Hepatocyte (in vitro differentiated cells): ENCODE results near the gene RNF148. TPM values are rescaled to one million over a fixed set of nuclear protein-coding genes. Genes with fewer than 3 reads are reported as not detected.

Experiments
- DNase-seq: peaks from one replicate; pipeline ENCODE4 v3.0.0-alpha.2; 2016; ENCODE audit warnings: low spot score
- H2AFZ ChIP-seq: fragments of 200-600 bp; sonication (generic); 2 replicates; pipeline ENCODE4 v1.6.0; 2016; ENCODE audit warnings: antibody characterized with exemption, mild to moderate bottlenecking
- H3K27ac ChIP-seq: fragments of 200-600 bp; sonication (generic); 2 replicates; pipeline ENCODE4 v1.5.1; 2016; ENCODE audit warnings: mild to moderate bottlenecking
- H3K27me3 ChIP-seq: fragments of 200-600 bp; sonication (generic); 2 replicates; pipeline ENCODE4 v1.6.1; 2016
- H3K36me3 ChIP-seq: fragments of 200-600 bp; sonication (generic); replicated peaks from 2 replicates; pipeline ENCODE4 v1.5.1; 2016; ENCODE audit warnings: low read depth; ENCODE audit not compliant: insufficient read depth
- H3K4me1 ChIP-seq: fragments of 200-600 bp; sonication (generic); 2 replicates; pipeline ENCODE4 v1.5.1; 2016; ENCODE audit warnings: mild to moderate bottlenecking, moderate library complexity; ENCODE audit not compliant: insufficient read depth
- H3K4me2 ChIP-seq: fragments of 200-600 bp; sonication (generic); 2 replicates; pipeline ENCODE4 v1.6.0; 2016
- H3K4me3 ChIP-seq: fragments of 200-600 bp; sonication (generic); 2 replicates; pipeline ENCODE4 v1.5.1; 2016; ENCODE audit warnings: mild to moderate bottlenecking
- H3K79me2 ChIP-seq: fragments of 200-600 bp; sonication (generic); 2 replicates; pipeline ENCODE4 v1.6.0; 2017; ENCODE audit warnings: mild to moderate bottlenecking
- H3K9me2 ChIP-seq: fragments of 200-600 bp; sonication (generic); replicated peaks from 2 replicates; pipeline ENCODE4 v1.6.0; 2017; ENCODE audit warnings: mild to moderate bottlenecking; ENCODE audit not compliant: insufficient read depth
- H3K9me3 ChIP-seq: fragments of 200-600 bp; sonication (generic); 2 replicates; pipeline ENCODE4 v1.5.1; 2016; ENCODE audit warnings: low read depth, mild to moderate bottlenecking
- H4K20me1 ChIP-seq: fragments of 200-600 bp; sonication (generic); 2 replicates; pipeline ENCODE4 v1.6.0; 2016; ENCODE audit warnings: mild to moderate bottlenecking; ENCODE audit not compliant: insufficient read depth, poor library complexity, severe bottlenecking
- CTCF ChIP-seq: fragments of 200-600 bp; sonication (generic); IDR thresholded peaks from 2 replicates; pipeline ENCODE4 v1.5.1; 2016; ENCODE audit warnings: antibody characterized with exemption, mild to moderate bottlenecking; ENCODE audit not compliant: poor library complexity
- EZH2 ChIP-seq: fragments of 200-600 bp; sonication (generic); IDR thresholded peaks from 2 replicates; pipeline ENCODE4 v1.6.1; 2016; ENCODE audit warnings: antibody characterized with exemption, mild to moderate bottlenecking, borderline replicate concordance
- EZH2phosphoT487 ChIP-seq: fragments of 200-600 bp; sonication (generic); IDR thresholded peaks from one replicate; pipeline ENCODE4 v1.6.1; 2018; ENCODE audit warnings: antibody characterized with exemption, mild to moderate bottlenecking, low read depth, moderate library complexity; ENCODE audit not compliant: unreplicated experiment, severe bottlenecking
- WGBS: methylation state at CpG from one replicate; pipeline ENCODE4 v1.1.6; 2016; ENCODE audit warnings: low lambda C conversion rate; ENCODE audit errors: missing lambda C conversion rate; 5-methylcytosine and 5-hydroxymethylcytosine counted together
- polyA plus RNA-seq: library from polyadenylated mRNA; unstranded; fragments of >200 nt; fragmentation: Nextera tagmentation; extraction: Ambion mirVana; gene quantifications from 2 replicates; pipeline ENCODE4 v1.2.1, GENCODE V29; 2016
- total RNA-seq: library from RNA; depleted of rRNA; stranded (reverse); fragments of >200 nt; gene quantifications from 2 replicates; pipeline ENCODE4 v1.2.3, GENCODE V29; 2014

The RNF148 gene
- total and polyA plus RNA-seq, 2 experiments from 2014 or later, result 0.48 to 2.2 TPM

GRCh38 chr7:122717356-122718089 is 14.8 kb upstream of the RNF148 start:
- TF ChIP-seq EZH2phosphoT487 (no peak), CTCF (no peak), EZH2 (no peak)

DNA sequence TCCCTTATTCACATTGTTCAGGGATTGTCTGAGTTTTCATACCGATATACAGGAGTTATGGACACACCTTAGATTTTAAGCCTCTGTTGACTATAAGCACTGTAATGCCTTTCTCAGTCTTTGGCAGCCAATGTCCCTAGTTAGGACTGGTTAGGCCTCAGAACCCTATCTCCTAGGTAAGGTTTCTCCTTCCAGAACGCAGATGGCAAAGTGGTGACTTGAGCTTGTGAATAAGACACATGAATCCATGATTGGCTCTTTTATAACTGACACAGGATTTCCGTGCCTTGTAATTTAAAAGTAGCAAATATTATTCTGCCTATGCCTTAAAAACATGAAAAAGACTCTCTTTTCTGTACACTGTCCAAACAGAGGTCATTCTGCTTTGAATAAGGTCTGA is 12.5 kb upstream of the RNF148 start:
- H3K9me2 ChIP-seq, result no peaks in the 10 kb centered on the region
- WGBS, result 94% methylated on average over 3 of the region's 3 CpGs
- peaks cover 5% of the 10 kb centered on the region for H3K79me2 ChIP-seq
- no peaks in the 10 kb centered on the region for H3K36me3 ChIP-seq
- H3K27ac ChIP-seq, result no peak overlapping the region
- TF ChIP-seq CTCF (no peak), EZH2phosphoT487 (no peak), EZH2 (no peak)
- no peak overlapping the region for H2AFZ ChIP-seq
- H3K27me3 ChIP-seq, result no peaks in the 10 kb centered on the region
- no peaks in the 10 kb centered on the region for H4K20me1 ChIP-seq
- no peaks in the 10 kb centered on the region for H3K9me3 ChIP-seq
- no peak overlapping the region for H3K4me3 ChIP-seq
- no peak overlapping the region for H3K4me2 ChIP-seq
- no peak for DNase-seq
- H3K4me1 ChIP-seq, result peaks cover 6% of the 10 kb centered on the region

More at GRCh38 chr7:122717356-122718089, 14.8 kb upstream of the RNF148 start:
- no peak overlapping the region for H3K4me3 ChIP-seq
- no peaks in the 10 kb centered on the region for H4K20me1 ChIP-seq
- no peaks in the 10 kb centered on the region for H3K27me3 ChIP-seq
- no peak overlapping the region for H2AFZ ChIP-seq
- peaks cover 6% of the 10 kb centered on the region for H3K4me1 ChIP-seq
- no peak overlapping the region for H3K27ac ChIP-seq
- no peaks in the 10 kb centered on the region for H3K9me3 ChIP-seq
- 96% methylated on average over 6 of the region's 6 CpGs for WGBS
- no peak for DNase-seq
- peaks cover 2% of the 10 kb centered on the region for H3K79me2 ChIP-seq
- no peak overlapping the region for H3K4me2 ChIP-seq
- no peaks in the 10 kb centered on the region for H3K9me2 ChIP-seq
- no peaks in the 10 kb centered on the region for H3K36me3 ChIP-seq

- peaks cover 5% of the 10 kb centered on the region for H3K79me2 ChIP-seq
- no peak overlapping the region for H3K27ac ChIP-seq
- TF ChIP-seq EZH2 (no peak), CTCF (no peak), EZH2phosphoT487 (no peak)
- no peaks in the 10 kb centered on the region for H3K36me3 ChIP-seq
- H3K9me2 ChIP-seq, result no peaks in the 10 kb centered on the region
- H4K20me1 ChIP-seq, result no peaks in the 10 kb centered on the region
- H3K4me2 ChIP-seq, result no peak overlapping the region
- H3K4me1 ChIP-seq, result peaks cover 6% of the 10 kb centered on the region
- no peak overlapping the region for H3K4me3 ChIP-seq
- no peak for DNase-seq
- H3K27me3 ChIP-seq, result no peaks in the 10 kb centered on the region
- no peaks in the 10 kb centered on the region for H3K9me3 ChIP-seq
- WGBS, result 90% methylated on average over 1 of the region's 1 CpG
- H2AFZ ChIP-seq, result no peak overlapping the region
These were observed 8.2 kb upstream of the RNF148 start for GRCh38 chr7:122710916-122711315.
